ENCODE measurements around the gene CXCR4. TPM values are rescaled to one million over a fixed set of nuclear protein-coding genes. Genes with fewer than 3 reads are reported as not detected.

The CXCR4 gene
- total RNA-seq, 1 donor from 2014 or later, result not detected

DNA sequence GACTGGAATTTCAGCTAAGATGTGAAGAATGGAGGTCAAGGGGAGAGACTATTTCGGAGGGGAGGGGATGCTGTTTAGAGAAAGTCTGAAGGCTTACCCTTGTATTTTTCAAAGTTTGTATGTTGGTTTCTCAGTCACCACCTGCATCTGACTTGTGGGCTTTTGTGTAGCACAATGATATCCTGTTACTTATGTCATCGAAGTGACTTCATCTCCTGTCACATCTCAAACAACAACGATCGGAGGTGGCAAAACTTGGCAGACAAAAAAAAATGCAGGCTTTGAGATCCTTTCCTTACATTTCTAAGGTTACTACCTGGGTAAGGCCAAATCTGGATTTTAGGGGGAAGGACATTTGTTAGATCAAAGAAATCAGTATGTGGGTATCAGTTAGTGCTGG, 11.7 kb upstream of the CXCR4 start:
- Mint-ChIP-seq H3K4me3 (ENCODE audit: unreplicated experiment) (no peak overlapping the region), H3K4me1 (ENCODE audit: unreplicated experiment) (no peaks in the 10 kb centered on the region), H3K9me3 (ENCODE audit: unreplicated experiment) (no peaks in the 10 kb centered on the region), H3K27me3 (ENCODE audit: unreplicated experiment) (peaks cover 19% of the 10 kb centered on the region), H3K27ac (ENCODE audit: unreplicated experiment) (no peak overlapping the region), H3K36me3 (ENCODE audit: unreplicated experiment) (no peaks in the 10 kb centered on the region)
- TF ChIP-seq, protein P1, sequence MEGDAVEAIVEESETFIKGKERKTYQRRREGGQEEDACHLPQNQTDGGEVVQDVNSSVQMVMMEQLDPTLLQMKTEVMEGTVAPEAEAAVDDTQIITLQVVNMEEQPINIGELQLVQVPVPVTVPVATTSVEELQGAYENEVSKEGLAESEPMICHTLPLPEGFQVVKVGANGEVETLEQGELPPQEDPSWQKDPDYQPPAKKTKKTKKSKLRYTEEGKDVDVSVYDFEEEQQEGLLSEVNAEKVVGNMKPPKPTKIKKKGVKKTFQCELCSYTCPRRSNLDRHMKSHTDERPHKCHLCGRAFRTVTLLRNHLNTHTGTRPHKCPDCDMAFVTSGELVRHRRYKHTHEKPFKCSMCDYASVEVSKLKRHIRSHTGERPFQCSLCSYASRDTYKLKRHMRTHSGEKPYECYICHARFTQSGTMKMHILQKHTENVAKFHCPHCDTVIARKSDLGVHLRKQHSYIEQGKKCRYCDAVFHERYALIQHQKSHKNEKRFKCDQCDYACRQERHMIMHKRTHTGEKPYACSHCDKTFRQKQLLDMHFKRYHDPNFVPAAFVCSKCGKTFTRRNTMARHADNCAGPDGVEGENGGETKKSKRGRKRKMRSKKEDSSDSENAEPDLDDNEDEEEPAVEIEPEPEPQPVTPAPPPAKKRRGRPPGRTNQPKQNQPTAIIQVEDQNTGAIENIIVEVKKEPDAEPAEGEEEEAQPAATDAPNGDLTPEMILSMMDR (IDR thresholded peaks at IDR 0.05), result no peak
- no peak for DNase-seq (ENCODE audit: extremely low spot score, unreplicated experiment)

DNA sequence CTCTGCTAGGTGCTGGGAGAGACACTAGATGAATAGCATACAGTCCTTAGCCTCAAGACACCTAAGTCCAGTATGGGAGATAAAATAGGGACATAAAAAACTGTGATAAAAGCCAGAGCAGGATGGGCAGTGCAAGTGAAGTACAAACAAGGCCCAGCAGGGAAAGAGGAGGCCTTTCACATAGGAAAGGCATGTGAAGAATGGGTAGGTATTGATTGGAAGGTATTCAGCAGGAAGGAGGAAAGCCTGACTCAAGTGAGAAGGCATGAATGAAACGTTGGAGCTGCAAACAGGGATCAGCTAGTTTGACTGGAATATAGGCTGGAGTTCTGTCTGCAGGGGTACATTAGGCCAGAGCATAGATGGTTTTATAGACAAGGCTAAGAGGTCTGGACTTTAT, 11.0 kb upstream of the CXCR4 start:
- peaks cover 26% of the 10 kb centered on the region for H3K27me3 Mint-ChIP-seq (ENCODE audit: unreplicated experiment)
- DNase-seq (ENCODE audit: extremely low spot score, unreplicated experiment), result no peak
- TF ChIP-seq, protein P1 (IDR thresholded peaks at IDR 0.05), result no peak
- H3K4me1 Mint-ChIP-seq (ENCODE audit: unreplicated experiment), result no peaks in the 10 kb centered on the region
- H3K27ac Mint-ChIP-seq (ENCODE audit: unreplicated experiment), result no peak overlapping the region
- H3K36me3 Mint-ChIP-seq (ENCODE audit: unreplicated experiment), result no peaks in the 10 kb centered on the region
- H3K9me3 Mint-ChIP-seq (ENCODE audit: unreplicated experiment), result no peaks in the 10 kb centered on the region
- H3K4me3 Mint-ChIP-seq (ENCODE audit: unreplicated experiment), result no peak overlapping the region

DNA sequence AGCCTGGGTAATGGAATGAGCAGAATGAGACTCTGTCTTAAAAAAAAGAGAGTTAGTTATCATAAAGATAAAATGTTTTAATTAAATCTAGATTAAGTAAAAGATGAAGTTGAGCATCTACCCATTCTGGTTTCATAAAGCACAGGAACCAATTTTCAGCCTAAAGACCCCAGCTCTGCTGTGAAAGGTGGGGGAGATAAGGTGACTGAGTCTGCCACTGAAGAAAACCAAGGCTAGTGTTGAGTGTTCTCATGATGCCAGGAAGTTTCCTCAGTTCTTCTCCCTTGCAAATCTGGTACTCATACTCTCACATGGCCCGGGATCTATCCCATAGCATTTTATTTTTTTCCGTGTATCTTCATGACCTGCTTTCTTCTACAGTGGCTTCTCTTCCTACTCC, 10.4 kb upstream of the CXCR4 start:
- no peak overlapping the region for H3K4me3 Mint-ChIP-seq (ENCODE audit: unreplicated experiment)
- TF ChIP-seq, protein P1 (IDR thresholded peaks at IDR 0.05), result no peak
- H3K27ac Mint-ChIP-seq (ENCODE audit: unreplicated experiment), result no peak overlapping the region
- no peaks in the 10 kb centered on the region for H3K36me3 Mint-ChIP-seq (ENCODE audit: unreplicated experiment)
- H3K9me3 Mint-ChIP-seq (ENCODE audit: unreplicated experiment), result no peaks in the 10 kb centered on the region
- no peak for DNase-seq (ENCODE audit: extremely low spot score, unreplicated experiment)
- H3K4me1 Mint-ChIP-seq (ENCODE audit: unreplicated experiment), result no peaks in the 10 kb centered on the region
- peaks cover 31% of the 10 kb centered on the region for H3K27me3 Mint-ChIP-seq (ENCODE audit: unreplicated experiment)

DNA sequence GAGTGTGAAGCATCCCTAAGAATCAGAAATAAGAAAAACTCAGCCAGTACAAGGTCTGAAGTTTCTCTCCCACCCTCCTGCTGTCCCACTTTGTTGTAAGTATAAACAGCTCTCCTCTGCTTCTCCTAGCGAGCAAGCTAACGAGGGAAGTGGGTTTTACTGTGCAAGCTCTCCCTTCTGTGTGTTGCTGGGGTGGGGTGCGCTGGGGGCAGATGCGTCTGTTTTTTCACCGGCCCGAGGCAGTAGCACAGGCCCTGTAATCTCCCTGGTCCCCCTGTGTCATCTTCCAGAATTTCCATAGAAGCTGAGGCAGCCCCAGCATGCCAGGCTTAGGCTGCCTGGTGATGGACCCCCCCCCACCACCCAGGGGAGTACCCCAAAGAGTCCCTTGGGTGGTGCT, 9.4 kb upstream of the CXCR4 start:
- H3K27me3 Mint-ChIP-seq (ENCODE audit: unreplicated experiment), result peaks cover 40% of the 10 kb centered on the region
- H3K4me3 Mint-ChIP-seq (ENCODE audit: unreplicated experiment), result no peak overlapping the region
- no peaks in the 10 kb centered on the region for H3K9me3 Mint-ChIP-seq (ENCODE audit: unreplicated experiment)
- TF ChIP-seq, protein P1 (IDR thresholded peaks at IDR 0.05), result no peak
- no peak for DNase-seq (ENCODE audit: extremely low spot score, unreplicated experiment)
- no peaks in the 10 kb centered on the region for H3K4me1 Mint-ChIP-seq (ENCODE audit: unreplicated experiment)
- H3K36me3 Mint-ChIP-seq (ENCODE audit: unreplicated experiment), result no peaks in the 10 kb centered on the region
- H3K27ac Mint-ChIP-seq (ENCODE audit: unreplicated experiment), result no peak overlapping the region

DNA sequence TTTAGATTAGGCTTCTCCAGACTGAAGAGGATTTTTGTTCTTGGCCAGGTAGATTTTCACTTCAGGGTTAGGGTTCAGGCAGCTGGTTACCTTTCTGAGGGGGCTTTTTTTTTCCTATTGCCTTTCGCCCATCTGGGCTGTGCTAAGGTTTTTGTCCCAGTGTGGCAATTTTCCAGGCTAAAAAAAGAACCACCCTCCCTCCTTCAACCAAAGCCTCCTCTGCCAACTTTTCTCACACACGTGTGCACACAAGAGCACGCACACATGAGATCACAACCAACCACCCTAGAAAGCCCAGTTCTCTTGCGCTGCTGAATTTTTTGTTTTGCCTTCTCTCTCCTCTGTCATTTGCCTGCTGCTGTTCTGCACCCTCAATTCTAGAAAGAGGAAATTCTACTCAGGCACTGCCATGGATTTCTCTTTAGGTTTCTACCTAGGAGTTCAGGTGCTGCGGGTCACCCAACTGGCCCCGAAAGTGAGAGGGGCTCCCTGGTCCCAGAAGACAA, 8.5 kb upstream of the CXCR4 start:
- peaks cover 49% of the 10 kb centered on the region for H3K27me3 Mint-ChIP-seq (ENCODE audit: unreplicated experiment)
- H3K9me3 Mint-ChIP-seq (ENCODE audit: unreplicated experiment), result no peaks in the 10 kb centered on the region
- no peak overlapping the region for H3K4me3 Mint-ChIP-seq (ENCODE audit: unreplicated experiment)

More for the DNA sequence above, 8.5 kb upstream of the CXCR4 start:
- no peak overlapping the region for H3K27ac Mint-ChIP-seq (ENCODE audit: unreplicated experiment)
- no peaks in the 10 kb centered on the region for H3K4me1 Mint-ChIP-seq (ENCODE audit: unreplicated experiment)
- no peaks in the 10 kb centered on the region for H3K36me3 Mint-ChIP-seq (ENCODE audit: unreplicated experiment)
- DNase-seq (ENCODE audit: extremely low spot score, unreplicated experiment), result no peak
- TF ChIP-seq, protein P1 (IDR thresholded peaks at IDR 0.05), result no peak
